ENCODE results near the gene WDR27.

The WDR27 gene

GRCh38 chr6:169641461-169642085 lies 60.3 kb downstream of the WDR27 start:
- no peak for FAIRE-seq
- DNase-seq (ENCODE audit: low spot score) = no peak

- FAIRE-seq (no peak), DNase-seq (ENCODE audit: low spot score) (no peak)
These were observed 60.8 kb downstream of the WDR27 start for GRCh38 chr6:169640983-169641382.

GRCh38 chr6:169640351-169640852 lies 61.4 kb downstream of the WDR27 start:
- no peak for FAIRE-seq
- no peak for DNase-seq (ENCODE audit: low spot score)

- DNase-seq (ENCODE audit: low spot score) (no peak), FAIRE-seq (no peak)
These were observed 62.1 kb downstream of the WDR27 start for GRCh38 chr6:169639653-169640278.

GRCh38 chr6:169638915-169639314 lies 62.9 kb downstream of the WDR27 start:
- DNase-seq (ENCODE audit: low spot score) (no peak), FAIRE-seq (no peak)

DNA sequence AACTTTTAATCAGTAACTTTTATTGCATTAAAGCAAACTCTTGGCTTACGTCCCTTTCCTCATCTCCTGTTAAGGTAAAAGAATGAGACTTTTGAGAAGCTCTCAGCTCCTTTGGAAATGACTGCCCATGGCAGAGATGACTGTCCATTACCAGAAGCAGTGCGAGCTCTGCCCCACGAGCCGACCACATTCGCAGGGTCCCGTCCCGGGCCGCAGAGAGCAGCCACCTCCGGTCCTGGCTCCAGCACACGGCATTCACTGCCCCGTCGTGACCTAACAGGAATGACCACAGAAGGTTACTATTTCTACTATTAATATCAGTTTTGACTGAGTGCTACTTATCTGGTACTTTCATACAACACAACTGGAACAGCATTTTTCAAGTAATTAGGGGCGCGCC lies 63.4 kb downstream of the WDR27 start:
- DNase-seq (ENCODE audit: low spot score) (no peak), FAIRE-seq (no peak)

- DNase-seq (ENCODE audit: low spot score) (no peak), FAIRE-seq (no peak)
These were observed 66.5 kb downstream of the WDR27 start for GRCh38 chr6:169635345-169635744.

- FAIRE-seq (no peak), DNase-seq (ENCODE audit: low spot score) (no peak)
These were observed 69.0 kb downstream of the WDR27 start for GRCh38 chr6:169632841-169633240.

- FAIRE-seq = no peak
- no peak for DNase-seq (ENCODE audit: low spot score)
These were observed 72.6 kb downstream of the WDR27 start for GRCh38 chr6:169629256-169629655.

DNA sequence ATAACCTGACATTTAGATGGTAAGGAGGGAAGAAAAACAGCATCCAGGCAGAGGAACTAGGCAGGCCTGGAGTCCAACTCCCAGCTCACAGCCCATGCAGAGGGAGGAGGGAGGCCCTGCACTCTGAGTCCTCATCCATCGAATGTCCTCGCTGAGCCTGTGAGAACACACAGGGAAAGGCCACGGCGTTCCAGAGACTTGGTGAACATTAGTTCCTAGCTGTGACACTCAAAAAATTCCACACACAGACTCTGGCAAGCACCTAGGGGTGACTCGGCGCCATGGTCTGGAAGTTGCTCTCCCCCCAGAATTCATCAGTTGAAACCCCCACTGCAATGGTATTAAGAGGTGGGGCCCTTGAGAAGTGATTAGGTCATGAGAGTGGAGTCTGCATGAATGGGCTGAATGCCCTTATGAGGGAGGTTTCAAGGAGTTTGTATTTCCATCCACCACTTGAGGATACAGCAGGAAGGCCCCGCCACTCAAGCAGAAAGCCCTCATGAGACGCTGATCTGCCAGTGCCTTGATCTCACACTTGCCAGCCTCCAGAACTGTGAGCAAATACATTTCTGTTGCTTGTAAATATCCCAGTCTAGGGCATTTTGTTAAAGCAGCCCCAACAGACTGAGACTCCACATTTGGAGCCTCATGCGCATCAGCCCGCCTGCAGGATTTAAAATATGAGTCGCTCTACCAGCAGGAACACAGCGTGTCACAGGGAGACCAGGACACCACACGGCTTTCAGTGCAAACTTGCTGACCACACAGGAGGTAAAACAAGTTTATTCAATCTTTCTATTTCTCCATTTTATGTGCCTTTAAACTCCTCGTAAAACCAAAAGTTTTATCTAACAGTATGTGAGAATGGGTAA lies 73.9 kb downstream of the WDR27 start:
- FAIRE-seq = no peak
- no peak for DNase-seq (ENCODE audit: low spot score)

DNA sequence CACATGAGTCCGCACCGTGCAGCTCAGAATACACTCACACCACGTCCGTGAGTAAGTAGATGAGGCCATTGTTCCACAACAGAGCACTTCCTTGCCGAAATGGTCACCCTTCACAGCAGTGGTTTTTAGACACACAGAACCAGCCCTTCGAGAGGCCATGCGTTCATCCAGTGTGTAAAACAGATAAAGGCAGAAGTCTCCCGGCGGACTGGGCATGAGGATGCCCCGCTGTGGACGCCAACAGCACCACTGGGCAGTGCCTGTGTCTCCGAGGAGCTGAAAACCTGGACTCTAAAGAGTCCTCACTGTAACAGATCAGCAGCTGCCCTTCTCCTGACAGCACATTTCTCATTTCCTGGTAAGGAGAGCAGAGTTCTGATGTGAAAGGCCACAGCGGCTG lies 75.2 kb downstream of the WDR27 start:
- DNase-seq (ENCODE audit: low spot score) = no peak
- no peak for FAIRE-seq

DNA sequence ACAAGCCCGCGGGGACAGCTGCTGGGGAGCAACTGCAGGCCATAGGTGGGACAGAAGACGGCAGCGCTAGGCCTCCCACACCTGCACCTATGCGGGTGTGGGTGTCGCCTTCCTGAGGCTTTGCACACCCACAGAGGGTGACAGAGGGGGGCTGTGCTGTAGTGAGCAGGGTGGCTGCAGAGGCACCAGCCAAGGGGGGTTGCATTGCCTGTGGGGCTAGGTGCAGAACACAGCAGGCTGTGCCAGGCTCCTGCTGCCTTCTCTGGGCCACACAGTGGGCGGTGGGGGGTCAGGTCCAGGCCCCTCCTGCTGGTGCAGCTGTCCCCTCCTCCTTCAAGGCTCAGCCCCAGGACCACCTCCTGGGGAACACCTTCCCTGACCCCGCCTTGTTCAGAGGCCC lies 75.7 kb downstream of the WDR27 start:
- DNase-seq (ENCODE audit: low spot score) = no peak

DNA sequence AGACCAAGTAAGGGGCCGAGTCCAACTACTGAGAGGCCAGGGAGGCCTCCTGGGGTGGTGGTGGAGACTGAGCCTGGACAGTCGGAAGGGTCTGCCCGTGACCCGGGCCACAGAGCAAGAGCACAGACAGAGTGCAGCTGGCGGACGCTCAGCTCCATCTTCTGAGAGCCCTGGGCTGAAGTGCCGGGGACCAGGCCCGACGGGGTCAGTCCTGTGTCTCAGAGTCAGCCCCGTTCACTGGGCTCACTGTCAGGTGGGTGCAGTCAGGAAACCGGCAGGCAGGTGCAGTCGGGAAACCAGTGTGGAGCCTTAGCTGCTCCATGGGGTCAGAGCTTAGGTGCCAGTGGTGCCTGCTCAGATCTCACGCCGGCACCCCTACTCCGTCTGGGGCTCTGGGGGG lies 76.5 kb downstream of the WDR27 start:
- DNase-seq (ENCODE audit: low spot score) = no peak
- FAIRE-seq = no peak

More for the DNA sequence above, 75.7 kb downstream of the WDR27 start:
- no peak for FAIRE-seq

- DNase-seq (ENCODE audit: low spot score) = no peak
- no peak for FAIRE-seq
These were observed 77.0 kb downstream of the WDR27 start for GRCh38 chr6:169624785-169625184.

DNA sequence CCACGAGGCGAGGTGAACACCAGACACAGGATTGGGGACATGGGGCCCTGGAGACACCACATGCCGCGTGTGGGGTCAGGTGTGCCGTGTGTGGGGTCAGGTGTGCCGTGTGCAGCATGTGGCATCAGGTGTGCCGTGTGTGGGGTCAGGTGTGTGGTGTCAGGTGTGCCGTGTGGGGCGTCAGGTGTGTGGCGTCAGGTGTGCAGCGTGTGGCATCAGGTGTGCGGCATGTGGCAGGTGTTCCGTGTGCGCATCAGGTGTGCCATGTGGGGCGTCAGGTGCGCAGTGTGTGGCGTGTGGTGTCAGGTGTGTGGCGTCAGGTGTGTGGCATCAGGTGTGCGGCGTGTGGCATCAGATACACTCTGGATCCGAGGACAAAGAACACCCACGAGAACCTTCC lies 77.9 kb downstream of the WDR27 start:
- FAIRE-seq (no peak), DNase-seq (ENCODE audit: low spot score) (no peak)

GRCh38 chr6:169623343-169623742 lies 78.5 kb downstream of the WDR27 start:
- FAIRE-seq (no peak), DNase-seq (ENCODE audit: low spot score) (no peak)

DNA sequence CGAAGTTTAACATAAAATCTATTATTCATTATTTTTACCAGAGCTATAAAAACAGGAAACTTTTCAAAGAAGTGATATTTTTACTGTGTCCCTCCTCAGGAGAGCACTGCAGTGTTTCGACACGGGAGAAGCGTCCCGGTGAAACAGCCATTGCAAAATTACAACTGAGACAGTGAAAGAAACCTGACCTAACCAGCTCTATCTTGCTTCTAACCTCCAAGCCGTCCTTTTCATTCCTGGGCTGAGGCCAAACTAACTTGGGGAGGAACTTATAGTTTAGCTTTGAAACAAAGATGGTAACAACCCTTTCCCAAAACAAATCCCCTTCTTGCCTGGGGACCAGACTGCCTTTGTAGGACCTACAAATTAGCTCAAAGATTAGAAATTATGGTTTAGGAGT lies 79.2 kb downstream of the WDR27 start:
- DNase-seq (ENCODE audit: low spot score) = no peak
- no peak for FAIRE-seq

DNA sequence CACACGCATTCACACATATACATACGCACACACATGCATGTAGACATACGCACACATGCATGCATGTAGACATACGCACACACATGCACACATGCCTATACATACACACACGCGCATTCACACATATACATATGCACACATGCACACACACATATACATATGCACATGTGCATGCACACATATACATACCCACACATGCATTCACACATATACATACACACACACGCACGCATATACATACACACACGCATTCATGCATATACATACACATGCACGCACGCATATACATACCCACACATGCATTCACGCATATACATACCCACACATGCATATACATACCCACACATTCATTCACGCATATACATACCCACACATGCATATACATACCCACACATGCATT lies 80.5 kb downstream of the WDR27 start:
- no peak for DNase-seq (ENCODE audit: low spot score)
- no peak for FAIRE-seq

GRCh38 chr6:169620171-169621130 lies 81.4 kb downstream of the WDR27 start:
- DNase-seq (ENCODE audit: low spot score) (peak; percentile 6), FAIRE-seq (no peak)

- DNase-seq (ENCODE audit: low spot score) (no peak), FAIRE-seq (no peak)
These were observed 82.2 kb downstream of the WDR27 start for GRCh38 chr6:169619650-169620049.
